ENCODE data around the gene HOXB9.

The HOXB9 gene

DNA sequence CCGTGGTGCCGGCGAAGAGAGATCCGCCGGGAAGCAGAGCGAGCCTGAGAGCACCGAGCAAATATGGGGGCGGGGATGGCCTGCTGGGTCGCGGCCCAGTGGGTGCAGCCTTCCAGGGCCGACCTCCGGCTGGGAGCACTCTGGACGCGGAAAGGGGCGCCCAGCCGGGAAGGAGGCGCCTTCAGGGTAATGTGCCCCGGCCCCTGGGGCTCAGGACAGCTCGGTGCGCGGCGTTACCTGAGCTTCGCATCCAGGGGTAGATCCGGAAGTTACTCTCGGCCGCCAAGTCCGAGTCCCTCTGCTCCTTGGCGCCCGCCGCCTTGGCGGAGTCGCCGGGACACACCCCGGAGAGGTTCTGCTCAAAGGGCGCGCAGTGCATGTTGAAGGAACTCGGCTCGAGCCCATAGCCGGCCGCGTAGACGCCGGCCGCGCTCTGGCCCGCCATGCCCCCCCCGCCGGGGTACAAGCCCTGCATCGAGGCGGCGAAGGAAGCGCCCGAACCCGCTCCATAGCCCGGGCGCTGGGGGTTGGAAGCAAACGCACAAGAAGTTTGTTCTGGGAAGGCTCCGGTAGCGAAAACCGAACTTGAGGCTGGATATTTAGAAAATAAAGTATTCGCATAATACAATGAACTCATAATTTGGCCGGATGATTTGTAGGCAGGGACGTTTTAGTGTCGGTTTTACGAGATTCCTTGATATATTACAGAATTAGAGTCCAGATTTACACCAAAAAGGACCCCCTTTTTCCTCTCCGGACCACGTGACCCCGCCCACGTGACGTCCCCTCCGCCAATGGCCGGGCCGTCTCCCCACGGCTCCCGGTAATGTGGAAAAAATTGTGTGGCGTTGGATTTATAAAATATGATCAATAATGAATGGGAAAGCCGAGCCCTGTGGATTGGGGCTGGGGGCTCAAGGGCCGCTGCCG lies 15.6 kb downstream of the HOXB9 start, which contains the start of gene HOXB7:
HOXB7 (minus strand) TSS at position 736 of the 930 bp plus-strand sequence; CDS start at position 637, 99 bp downstream.
- peak; percentile 89 for DNase-seq

GRCh38 chr17:48609759-48610281 lies 16.3 kb downstream of the HOXB9 start:
- peak; percentile 73 for DNase-seq

- no peak for DNase-seq
Measured at GRCh38 chr17:48609033-48609432, 17.1 kb downstream of the HOXB9 start.

DNA sequence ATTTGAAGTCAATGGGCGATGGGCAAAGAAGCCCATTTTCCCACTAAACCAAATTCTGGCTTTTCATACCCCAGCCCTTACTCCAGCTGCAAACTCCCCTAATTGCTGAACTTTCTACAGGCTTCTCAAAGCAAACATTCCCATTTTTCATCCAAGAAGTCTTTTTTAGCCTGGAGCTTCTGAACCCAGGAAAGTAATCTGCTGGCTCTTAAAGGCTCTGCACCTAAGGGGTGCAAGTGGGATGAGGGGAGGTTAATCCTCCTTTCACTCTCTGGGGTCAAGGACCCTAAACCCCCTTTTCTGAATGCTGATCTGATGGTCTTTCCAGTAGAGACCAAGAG lies 17.7 kb downstream of the HOXB9 start:
- DNase-seq: no peak

GRCh38 chr17:48606892-48607614 lies 19.1 kb downstream of the HOXB9 start:
- DNase-seq: no peak

DNA sequence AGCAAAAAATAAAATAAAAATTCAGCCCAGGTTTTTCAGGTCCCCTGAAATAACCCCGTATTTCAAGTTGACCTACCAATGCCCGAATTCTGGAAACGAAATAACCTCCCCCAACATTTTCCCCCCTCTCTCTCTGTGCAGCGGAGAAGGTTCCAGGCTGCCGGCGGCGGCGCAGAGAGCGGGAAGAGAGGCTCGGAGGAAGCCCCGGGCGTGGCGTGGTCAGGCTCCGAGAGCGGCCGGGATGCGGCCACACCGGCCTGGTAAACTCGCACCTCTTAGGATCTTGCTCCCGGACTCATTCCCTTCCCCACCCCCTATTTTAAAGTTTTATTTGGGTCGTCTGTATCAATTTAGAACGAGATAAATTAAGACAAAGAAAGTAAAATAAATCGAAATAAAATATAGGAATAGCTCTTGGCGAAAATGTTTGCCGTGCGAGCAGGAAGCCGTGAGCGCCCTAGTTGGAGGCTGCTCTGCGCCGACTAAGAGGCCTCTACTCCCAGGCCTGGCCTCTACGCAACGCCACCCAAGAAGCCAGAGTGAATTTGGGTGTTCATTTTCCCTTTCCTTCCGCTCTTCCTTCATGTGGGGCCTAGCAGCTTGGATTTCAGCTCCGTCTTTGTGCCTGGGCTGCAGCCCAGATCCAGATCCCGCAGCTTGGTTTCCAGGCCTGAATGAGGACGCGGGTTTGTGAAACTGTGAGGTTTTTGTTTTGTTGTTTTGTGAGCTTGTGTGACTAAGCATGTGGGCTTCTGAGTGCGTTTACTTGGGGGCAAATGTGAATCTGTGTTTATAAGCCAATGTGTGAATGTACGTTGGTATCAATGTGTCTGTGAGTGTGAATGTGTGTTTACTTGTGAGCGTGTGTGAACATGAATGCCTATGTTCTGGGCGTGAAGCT lies 19.9 kb downstream of the HOXB9 start:
- no peak for DNase-seq

- DNase-seq: no peak
Measured at GRCh38 chr17:48605409-48605919, 20.7 kb downstream of the HOXB9 start.

GRCh38 chr17:48604770-48605329 lies 21.3 kb downstream of the HOXB9 start, which contains the start of gene HOXB6:
Gene HOXB6 (minus strand): TSS chr17:48604986. CDS start chr17:48598150, 6,836 bp downstream.
- DNase-seq: no peak

- DNase-seq: peak; percentile 71
Measured at GRCh38 chr17:48603959-48604769, 22.0 kb downstream of the HOXB9 start.

DNA sequence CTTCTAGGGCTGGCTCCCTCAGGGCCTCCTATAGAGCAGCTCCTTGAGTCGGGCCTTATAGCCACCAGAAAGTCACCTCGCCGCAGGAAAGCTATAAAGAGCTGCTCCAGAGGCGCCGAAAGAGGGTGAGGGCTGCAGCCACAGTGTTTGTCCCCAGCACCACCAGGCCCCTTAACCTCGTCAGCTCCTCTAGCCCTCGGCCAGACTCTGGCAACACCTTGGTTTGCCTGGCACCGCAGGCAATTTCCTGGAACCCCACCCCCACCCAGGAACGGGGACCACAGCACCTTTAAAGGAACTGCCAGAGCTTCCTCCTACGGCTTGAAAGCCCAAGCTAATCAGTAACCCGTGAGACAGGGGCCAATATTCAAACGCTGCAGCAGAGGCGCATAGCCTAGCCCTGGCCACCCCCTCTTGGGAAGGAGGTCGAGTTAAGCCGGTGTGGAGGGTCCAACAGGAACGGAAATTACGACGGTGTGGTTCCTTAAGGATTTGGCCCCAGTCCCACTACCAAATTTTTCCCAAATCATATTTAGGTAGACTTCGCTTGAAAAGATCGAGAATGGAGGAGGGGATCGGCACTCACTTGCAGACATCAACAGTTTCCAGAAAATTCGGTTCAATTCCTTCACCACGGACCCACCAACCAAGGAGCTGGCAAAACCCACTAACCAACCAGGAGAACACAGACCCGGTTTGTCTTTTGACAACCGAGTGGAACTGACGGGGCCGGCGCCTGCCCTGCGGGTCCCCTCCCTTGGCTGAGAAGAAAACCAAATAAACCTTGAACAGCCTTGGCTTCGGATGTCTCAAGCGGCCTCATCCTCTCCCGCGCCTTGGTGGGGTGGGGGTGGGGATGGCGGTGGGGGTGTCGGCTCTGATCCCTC lies 24.4 kb downstream of the HOXB9 start:
- DNase-seq: peak; percentile 21

DNA sequence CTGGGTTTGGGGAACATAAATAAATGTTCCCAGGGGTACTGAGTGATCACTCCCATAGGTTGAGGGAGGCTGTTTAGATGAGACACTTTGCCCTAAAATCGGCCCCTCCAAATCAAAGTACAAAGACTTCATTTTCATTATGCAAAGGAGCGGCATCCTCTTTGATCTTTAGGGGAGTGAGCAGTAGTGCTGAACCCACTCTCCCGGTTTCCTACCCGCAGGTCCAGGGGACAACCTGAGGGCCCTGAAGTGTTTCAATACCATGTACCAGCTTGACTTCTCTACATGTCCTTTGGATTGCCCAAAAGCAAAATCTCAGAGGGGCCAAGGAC lies 25.0 kb downstream of the HOXB9 start:
- no peak for DNase-seq

GRCh38 chr17:48600244-48601098 lies 25.7 kb downstream of the HOXB9 start:
- no peak for DNase-seq

DNA sequence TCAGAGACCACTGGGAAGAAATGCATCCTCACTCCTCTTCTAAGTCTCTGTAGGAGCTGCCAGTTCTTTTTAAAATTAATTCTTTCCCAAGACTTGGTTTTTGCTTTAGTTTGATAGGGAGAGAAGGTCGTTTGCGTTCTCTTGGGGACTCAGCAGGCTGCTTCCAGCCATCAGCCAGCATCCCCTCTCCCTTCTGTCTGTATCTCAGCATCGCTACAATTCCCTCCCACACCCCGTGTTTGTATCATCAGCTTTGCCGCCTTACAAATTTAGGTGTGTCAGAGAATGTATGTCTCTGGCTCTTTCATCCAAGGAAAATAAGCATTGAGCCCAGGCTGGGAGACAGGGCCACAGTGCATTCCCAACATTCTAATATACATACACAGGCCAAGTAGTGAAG lies 26.8 kb downstream of the HOXB9 start:
- no peak for DNase-seq

- DNase-seq: peak; percentile 14
Measured at GRCh38 chr17:48598736-48599135, 27.4 kb downstream of the HOXB9 start.

DNA sequence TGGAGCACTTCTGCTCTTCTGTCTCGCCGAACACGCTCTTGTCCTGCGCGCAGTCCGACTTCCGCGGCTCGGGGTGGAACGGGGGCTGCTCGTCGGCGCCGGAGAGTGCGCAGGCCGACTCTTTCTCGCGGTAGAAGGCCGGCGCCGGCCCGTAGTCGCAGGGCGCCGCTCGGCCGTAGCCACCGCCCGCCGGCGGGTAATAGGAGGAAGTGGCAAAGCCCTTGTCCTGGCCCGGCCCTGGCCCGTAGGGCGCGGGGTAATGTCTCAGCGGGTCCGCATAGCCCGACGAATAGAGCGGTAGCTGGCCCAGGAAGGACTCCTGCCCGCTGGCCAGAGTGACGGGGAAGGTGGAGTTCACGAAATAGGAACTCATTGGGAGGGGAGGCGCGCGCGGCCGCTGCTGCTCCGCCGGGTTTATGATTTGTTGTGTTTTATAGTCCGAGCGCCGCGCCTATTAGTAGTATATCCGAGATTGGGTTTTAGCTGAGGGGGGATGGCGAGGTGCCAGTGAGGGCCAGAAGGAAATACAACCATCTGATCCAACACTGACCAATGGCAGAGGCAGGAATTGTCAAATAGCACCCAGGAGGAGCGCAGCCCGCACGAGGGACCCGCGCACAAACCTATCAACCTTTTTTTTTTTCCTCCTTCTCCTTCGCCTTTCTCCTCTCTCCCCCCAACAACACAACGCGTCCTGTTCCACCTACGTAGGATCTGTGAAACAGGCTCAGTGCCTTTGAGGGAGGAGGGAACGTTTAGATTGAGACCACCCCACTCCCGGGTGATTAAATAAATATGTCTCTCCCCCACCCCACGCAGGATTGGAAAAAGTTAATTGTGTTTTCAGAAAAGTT lies 28.2 kb downstream of the HOXB9 start:
- peak; percentile 74 for DNase-seq

- no peak for DNase-seq
Measured at GRCh38 chr17:48597528-48597777, 28.7 kb downstream of the HOXB9 start.

DNA sequence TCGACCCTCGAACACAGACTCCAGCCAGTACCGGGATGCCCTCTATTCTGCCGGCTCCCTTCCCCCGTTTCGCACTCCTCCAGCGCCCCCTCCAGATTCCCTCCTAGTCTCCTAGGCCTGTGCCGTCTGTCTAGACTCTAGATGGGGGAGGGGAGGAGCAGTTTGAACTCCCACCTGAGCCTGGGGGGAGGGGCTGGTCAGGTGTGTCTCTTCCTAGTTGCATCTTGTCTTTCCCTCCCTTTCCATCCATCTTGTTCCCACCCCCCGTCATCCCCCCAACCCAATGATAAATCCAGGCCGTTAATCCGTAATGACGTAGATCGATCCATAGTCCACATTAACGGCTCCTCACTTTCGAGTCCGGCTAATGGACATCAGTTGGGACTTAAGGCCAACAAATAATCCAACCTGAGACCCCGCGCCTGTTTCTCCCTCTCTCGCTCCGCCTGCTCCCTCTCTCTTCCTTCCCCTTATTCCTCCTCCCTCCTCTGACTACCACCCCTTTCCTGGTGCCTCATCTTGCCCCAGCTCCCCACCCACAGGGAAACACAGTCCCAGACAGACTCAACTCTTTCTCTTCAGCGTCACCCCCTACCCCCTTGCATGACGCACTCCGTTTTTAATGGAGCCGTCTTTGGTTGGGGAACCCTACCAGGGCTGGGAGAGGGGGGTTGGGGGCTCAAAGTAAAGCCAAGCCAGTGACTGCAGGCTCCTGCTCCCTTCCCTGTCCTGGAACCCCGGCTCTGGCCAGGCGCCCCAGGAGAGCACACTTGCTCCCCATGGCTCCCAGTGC lies 29.2 kb downstream of the HOXB9 start:
- DNase-seq: peak; percentile 84

All from NCI-H69 (cell line).